GM19099 (cell line): ENCODE measurements around the gene KLF6.

ENCODE experiments used
- POLR2A ChIP-seq: IDR thresholded peaks from 3 replicates; pipeline ENCODE4 v1.6.1; 2011; ENCODE audit warnings: low read depth; ENCODE audit not compliant: insufficient read length; ENCODE audit errors: extremely low read depth

Gene KLF6

GRCh38 chr10:3760083-3760482 is 24.9 kb downstream of the KLF6 start:
- TF ChIP-seq POLR2A: no peak

- TF ChIP-seq POLR2A: no peak
Measured at GRCh38 chr10:3759397-3759796, 25.6 kb downstream of the KLF6 start.

GRCh38 chr10:3758491-3758970 is 26.5 kb downstream of the KLF6 start:
- TF ChIP-seq POLR2A: no peak

GRCh38 chr10:3757638-3758490 is 27.1 kb downstream of the KLF6 start:
- TF ChIP-seq POLR2A: no peak

GRCh38 chr10:3757250-3757637 is 27.8 kb downstream of the KLF6 start:
- no peak for TF ChIP-seq POLR2A

- no peak for TF ChIP-seq POLR2A
Measured at GRCh38 chr10:3756360-3756740, 28.7 kb downstream of the KLF6 start.

DNA sequence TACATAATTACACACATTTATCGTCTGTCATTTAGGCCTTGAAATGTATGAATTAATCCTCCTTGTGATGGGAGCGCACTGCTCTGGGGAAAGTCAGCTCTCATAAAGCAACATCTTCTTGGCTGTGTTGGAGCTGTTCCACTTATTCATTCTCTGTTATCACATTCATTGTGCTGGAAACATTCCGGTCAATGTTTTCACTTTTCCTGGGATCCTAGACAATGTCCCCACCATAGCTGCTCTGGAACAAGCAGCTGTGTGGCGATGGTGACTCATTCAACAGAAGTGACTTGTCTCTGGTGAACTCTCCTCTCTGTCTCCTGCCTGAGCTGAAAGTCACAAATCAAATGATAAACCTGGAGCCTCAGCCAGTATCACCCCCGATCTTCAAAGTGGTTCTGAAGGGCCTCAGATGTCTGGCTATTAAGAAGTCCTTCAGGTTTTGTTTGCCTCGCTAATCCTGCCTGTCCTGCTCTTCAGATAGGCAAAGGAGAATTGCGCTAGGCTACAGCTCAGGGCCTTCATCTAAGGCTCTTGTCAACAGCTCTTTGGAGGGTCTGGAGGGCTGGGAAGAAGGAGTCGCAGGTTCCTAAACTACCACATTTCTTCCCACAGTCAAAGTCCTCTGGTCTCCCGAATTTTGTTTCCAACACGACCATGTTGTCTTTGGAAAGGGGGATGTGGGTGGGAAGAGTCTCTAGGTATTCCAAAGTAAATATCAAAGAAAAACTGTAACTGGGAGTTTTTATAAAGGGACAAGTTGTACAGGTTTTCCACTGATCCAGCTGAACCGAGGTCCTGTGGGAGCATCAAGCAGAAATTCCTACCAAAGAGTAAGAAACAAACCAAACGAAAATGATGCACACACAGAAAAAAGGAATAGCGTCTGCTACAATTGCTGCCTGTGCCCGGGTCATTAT is 29.3 kb downstream of the KLF6 start:
- TF ChIP-seq POLR2A: no peak

GRCh38 chr10:3754727-3755439 is 30.1 kb downstream of the KLF6 start:
- no peak for TF ChIP-seq POLR2A

DNA sequence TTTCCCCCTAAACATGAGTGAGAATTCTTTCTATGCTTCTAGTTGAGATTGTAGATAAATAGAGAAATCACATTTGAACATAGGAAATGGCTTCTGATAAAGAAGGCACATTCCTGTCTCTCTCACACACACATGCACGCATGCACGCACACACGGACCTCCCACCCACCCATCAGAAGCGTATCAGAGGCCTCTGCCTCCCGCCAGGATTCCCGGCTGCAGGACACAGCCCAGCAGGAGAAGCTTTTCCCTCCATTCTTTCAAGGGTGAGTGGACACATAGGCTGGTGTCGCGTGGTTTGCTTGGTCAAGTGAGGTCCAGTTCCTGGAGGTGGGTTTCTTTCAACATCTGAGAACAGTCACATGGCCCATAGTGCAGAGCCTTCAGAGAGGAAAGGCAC is 34.2 kb downstream of the KLF6 start:
- TF ChIP-seq POLR2A: no peak

DNA sequence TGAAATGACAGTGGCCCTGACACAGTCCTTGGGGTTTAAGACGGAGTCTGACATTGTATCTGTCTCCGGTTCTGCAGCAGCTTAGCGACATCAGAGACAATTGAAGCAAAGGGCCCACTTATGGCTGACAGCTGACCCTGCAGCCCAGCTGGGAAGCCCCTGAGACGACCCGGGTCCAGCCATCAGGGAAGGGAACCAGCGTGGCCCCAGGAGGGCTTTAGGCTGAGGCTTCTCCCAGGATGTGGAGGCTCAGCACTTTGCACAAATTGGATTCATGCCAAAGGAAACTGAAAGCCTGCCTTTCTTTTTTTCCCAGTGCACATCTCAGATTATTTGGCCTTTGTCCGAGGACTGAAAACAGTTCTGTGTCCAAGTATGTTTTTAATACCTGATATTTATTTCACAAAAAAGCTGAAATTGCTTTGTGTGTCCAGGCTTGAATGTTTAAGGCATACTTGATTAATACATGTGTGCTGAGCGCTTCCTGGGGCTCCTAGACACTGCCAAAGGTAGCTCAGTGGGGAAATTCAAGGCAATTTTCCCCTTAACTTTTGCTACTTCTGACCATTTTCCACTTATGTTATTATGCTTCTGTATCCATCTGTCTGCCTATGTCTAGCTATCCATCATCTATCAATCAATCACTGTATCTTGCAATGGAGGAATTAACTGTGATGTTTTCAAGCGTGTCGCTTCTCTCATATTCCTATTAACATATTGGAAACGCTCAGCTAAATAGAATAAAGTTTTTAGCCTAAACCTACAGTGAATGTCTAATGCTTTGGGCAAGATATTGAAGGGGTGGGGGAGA is 34.8 kb downstream of the KLF6 start:
- no peak for TF ChIP-seq POLR2A

GRCh38 chr10:3749600-3749999 is 35.4 kb downstream of the KLF6 start:
- no peak for TF ChIP-seq POLR2A

DNA sequence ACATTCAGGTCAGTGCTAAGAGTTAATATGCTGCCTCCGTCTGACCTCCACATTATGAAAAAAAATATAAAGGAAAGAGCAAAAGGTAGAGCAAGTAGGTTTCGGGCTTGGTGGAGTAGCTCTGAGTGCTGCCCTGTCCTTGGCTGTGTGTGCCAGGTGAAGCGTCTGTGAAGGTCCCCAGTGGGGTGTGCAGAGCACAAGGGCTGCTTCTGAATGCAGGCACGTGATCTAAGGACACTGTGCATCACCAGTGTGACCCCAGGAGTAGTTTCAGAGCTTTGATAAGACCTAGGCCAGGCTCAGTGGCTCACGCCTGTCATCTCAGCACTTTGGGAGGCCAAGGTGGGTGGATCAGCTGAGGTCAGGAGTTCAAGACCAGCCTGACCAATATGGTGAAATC is 36.0 kb downstream of the KLF6 start:
- no peak for TF ChIP-seq POLR2A

DNA sequence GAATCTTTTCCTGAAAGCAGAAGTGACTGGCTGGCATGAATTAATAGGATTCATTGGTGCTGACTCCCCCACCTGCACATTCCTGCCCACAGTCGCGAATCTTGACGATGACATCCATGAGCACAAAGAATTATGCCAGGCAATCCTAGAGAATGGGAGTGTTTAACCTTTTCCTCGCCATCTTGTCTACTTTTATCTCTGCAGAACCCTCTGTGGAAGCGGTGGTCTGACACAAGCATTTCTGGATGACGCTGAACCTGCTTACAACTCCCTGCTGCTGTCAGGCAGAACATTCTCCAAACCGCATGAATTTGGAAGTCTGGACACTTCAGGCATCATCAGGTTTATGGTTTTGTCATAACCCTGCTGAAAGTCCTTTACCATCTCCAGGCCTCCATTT is 36.5 kb downstream of the KLF6 start:
- TF ChIP-seq POLR2A: no peak

- TF ChIP-seq POLR2A: no peak
Measured at GRCh38 chr10:3747984-3748383, 37.0 kb downstream of the KLF6 start.

DNA sequence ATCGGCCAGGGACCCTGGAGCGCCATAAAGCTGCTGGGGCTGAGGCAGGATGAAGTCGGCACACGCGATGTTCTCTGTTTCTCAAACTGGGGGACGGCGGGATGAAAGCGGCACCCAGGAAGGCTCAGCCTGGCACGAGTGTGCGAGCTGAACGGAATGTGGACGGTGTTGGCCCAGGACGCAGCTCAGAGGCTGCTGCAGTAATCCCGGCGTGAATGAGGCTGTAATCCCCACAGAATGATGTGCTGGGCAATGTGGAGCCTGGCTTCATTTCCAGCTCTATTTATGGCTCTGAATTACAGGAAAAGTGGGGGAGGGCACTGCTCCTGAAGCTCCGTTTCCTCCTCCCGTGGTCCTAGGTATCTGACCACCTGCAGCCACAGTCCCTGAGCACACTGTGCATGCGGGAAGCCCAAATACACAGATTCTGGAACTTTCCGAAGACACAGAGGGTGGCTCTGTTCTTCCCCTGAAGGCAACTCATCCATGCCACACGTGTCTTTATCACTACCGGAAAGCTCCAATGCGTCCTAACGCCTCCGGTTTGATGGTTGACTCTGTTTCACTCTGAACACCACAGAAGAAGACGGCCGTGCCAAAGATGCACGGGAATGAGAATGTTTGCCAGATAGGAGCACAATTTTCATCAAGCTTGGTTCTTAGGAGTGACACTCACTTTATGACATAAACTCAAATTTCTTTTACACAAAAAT is 37.6 kb downstream of the KLF6 start:
- no peak for TF ChIP-seq POLR2A
